CD4-positive, alpha-beta T cell treated with Interleukin-17A for 1 hour (primary cell): ENCODE measurements around the gene ARHGAP19.

Experiments
- DNase-seq: peaks from one replicate; pipeline ENCODE4 v3.0.0-alpha.2; 2020

ARHGAP19 gene

GRCh38 chr10:97228130-97228774, 64.2 kb downstream of the ARHGAP19 start:
- no peak for DNase-seq

- DNase-seq, result no peak
Observed at GRCh38 chr10:97226398-97226797, 66.0 kb downstream of the ARHGAP19 start.

GRCh38 chr10:97224483-97225435, 67.7 kb downstream of the ARHGAP19 start:
- DNase-seq, result no peak

- DNase-seq, result no peak
Observed at GRCh38 chr10:97222326-97222961, 70.0 kb downstream of the ARHGAP19 start.

- DNase-seq, result no peak
Observed at GRCh38 chr10:97220355-97220754, 72.1 kb downstream of the ARHGAP19 start.

GRCh38 chr10:97217299-97217698, 75.1 kb downstream of the ARHGAP19 start:
- DNase-seq, result no peak

- no peak for DNase-seq
Observed at GRCh38 chr10:97215619-97216260, 76.7 kb downstream of the ARHGAP19 start.

- no peak for DNase-seq
Observed at GRCh38 chr10:97213431-97213830, 79.0 kb downstream of the ARHGAP19 start.

GRCh38 chr10:97211229-97211628, 81.2 kb downstream of the ARHGAP19 start:
- DNase-seq, result no peak

- DNase-seq, result peak; percentile 67
Observed at GRCh38 chr10:97210543-97210960, 81.9 kb downstream of the ARHGAP19 start.

GRCh38 chr10:97207756-97208346, 84.6 kb downstream of the ARHGAP19 start:
- no peak for DNase-seq

GRCh38 chr10:97207131-97207530, 85.3 kb downstream of the ARHGAP19 start:
- no peak for DNase-seq

- no peak for DNase-seq
Observed at GRCh38 chr10:97204826-97205679, 87.4 kb downstream of the ARHGAP19 start.

- no peak for DNase-seq
Observed at GRCh38 chr10:97203220-97203619, 89.2 kb downstream of the ARHGAP19 start.

GRCh38 chr10:97200616-97201015, 91.8 kb downstream of the ARHGAP19 start:
- no peak for DNase-seq

GRCh38 chr10:97199152-97199551, 93.3 kb downstream of the ARHGAP19 start:
- no peak for DNase-seq

GRCh38 chr10:97197030-97197500, 95.4 kb downstream of the ARHGAP19 start:
- DNase-seq, result no peak

GRCh38 chr10:97196223-97197029, 96.0 kb downstream of the ARHGAP19 start:
- DNase-seq, result peak; percentile 75

- DNase-seq, result no peak
Observed at GRCh38 chr10:97195706-97196222, 96.7 kb downstream of the ARHGAP19 start.

- DNase-seq, result no peak
Observed at GRCh38 chr10:97192952-97193435, 99.4 kb downstream of the ARHGAP19 start.
